IPS DF 19.7 (cell line): ENCODE data around the gene RUBCNL.

ENCODE experiments used
- DNase-seq: peaks from one replicate; pipeline ENCODE4 v3.0.0-alpha.2; 2013; ENCODE audit warnings: low read depth, low spot score

The RUBCNL gene

DNA sequence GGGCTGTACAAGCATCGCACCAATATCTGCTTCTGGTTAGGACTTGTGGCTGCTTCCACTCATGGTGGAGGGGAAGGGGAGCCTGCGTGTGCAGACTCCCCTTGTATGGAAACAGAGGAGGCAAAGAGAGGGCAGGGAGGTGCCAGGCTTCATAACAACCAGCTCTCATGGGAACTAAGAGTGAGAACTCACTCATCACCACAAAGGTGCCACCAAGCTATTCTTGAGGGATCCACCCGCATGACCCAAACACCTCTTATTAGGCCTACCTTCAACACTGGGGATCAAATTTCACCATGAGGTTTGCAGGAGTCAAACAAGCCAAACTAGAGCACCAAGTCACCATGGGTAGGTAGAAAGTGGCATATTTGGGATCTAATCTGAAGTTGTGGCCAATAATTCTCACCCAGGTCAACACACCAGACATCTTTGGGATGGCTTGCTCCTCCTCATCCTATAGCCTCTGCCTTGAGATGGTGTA, 46.4 kb downstream of the RUBCNL start:
- no peak for DNase-seq

DNA sequence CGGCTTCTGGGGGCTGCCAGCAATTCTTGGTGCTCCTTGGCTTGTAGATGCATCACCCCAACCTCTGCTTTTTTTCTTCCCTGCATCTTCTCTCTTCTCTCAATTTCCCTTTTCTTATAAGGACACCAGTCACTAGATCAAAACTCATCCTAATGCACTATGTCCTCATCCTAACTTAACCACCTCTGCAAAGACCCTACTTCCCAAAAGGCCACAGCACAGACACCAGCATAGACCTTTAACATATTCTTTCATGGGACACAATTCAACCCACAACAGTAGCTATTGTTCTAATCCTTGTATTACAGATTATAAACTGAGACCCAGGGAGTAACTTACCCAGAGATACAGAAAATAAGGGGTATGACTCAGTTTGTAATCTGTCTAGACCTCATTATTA, 47.0 kb downstream of the RUBCNL start:
- no peak for DNase-seq

DNA sequence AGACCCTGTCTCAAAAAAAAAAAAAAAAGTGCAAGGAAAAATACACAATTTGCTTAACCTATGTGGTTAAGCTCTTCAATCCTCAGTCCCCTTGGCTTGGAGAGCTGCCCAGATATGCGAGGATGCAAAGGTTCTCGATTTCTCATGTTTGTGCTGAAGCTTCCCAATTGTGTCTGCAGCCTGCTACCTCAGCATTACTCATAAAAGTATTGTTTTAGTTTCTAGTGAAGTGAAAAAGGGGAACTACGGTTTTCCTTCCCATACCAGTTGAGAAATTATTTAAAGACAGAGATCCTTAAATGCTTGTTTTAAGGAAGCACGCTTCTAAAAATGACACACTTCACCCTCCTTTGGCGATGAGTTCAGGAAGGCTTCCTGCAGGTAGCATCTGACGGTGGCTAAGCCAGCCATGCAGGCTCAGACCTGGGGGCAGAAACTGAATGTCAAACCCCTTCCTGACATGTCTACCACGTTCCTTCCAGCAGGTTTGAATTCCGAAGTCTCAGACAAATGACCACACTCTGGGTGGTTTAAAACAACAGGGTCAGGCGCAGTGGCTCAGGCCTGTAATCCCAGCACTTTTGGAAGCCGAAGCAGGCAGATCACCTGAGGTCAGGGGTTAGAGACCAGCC, 47.9 kb downstream of the RUBCNL start:
- DNase-seq: no peak

DNA sequence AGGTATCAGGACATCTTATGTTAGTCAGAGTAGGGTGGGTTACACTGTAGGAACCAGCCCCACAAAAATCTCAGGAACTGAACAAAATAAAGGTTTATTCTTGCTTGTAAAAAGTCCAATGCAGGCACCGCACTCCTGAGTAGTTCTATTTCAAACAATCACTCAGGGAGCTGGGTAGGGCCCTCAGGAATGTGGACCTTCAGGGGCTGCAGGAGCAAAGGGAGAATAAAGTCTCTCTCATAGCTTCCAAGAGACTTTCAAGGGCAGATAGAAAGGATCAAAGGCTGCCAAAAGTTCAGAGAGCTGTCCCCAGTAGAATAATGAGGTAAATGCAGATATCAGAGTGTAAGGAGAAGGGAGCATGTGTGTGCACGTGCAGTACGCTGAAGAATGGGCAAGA, 49.4 kb downstream of the RUBCNL start:
- DNase-seq: no peak

DNA sequence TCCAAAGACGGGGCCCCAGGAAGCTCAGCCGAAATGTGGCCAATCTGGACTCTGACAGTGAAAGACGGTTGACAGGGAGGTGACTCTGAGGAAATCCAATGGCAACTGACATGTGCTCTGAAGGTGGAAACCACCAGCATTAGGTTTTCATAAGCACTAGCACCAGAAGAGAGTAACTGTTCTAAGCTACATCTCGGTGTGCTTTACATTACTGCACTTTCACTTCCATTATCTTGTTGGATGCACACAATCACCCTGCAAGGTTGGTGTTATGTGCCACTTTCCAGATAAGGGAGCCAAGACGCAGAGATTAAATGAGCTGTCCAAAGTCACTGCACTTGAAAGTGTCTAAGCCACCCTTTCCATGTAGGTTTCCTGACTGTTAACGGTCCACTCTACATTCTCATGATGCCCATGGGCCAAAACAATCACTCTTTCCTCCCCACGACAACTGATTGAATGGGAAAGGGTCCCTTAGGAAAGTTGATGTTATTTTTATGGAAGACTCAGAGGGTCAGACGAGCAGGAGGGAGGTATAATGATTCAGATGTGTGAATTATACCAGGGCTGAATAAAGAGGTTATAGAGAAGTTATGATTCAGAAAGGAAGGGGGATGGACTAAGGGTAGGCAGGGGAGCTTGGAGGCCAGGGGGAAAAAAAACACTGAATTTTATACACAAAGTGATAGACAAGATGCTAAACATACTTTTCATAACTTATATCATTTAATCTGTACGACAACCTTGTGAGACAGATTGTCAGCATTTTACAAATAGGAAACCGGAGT, 52.8 kb downstream of the RUBCNL start:
- DNase-seq: no peak

DNA sequence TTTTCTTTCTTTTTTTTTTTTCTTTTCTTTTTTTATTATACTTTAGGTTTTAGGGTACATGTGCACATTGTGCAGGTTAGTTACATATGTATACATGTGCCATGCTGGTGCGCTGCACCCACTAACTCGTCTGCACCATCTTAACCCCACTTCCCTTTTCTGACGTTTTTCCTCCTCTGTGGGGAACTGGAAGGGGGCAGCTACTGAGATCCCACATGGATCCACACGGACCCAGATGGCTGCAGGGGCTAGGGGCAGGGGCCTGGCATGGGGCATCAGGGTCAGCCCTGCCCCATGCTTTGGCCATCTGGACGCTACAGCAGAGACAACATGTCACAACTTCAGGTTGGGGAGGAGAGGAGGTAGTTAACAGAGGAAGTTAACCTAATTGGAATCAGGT, 54.3 kb downstream of the RUBCNL start:
- DNase-seq: no peak

DNA sequence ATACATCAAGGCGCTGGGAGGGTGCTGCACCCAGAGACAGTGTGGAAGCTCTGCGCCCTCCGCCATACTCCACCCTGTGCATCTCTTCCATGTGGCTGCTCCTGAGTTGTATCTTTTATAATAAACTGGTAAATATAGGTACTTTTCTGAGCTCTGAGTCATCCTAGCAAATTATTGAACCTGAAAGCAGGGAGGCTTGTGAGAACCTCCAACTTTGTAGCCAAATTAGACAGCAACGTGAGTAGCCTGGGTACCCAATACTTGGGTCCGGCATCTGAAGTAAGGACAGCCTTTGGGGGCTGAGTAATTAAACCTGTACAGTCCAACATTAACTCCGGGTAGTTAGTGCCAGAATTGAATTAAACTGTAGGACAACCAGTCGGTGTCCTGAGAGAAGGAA, 57.4 kb downstream of the RUBCNL start:
- no peak for DNase-seq

DNA sequence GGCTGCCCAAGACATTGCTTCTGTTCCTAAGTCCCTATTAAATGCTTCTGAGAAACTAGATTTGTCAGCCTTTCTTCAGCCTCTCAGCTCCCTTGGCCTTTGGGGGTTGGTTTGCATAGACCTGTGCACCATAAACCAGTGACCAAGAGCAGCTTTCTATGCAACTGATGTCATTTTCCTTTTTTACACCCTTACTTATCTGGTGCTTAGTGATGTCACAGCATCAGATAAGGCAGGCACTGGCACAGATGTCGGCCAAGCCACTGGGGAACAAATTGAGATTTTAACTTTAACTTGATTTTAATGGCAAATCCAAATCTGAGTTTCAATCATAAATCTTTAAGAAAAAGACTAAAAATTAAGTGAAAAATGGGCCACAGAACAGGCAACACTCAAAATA, 59.8 kb downstream of the RUBCNL start:
- no peak for DNase-seq

DNA sequence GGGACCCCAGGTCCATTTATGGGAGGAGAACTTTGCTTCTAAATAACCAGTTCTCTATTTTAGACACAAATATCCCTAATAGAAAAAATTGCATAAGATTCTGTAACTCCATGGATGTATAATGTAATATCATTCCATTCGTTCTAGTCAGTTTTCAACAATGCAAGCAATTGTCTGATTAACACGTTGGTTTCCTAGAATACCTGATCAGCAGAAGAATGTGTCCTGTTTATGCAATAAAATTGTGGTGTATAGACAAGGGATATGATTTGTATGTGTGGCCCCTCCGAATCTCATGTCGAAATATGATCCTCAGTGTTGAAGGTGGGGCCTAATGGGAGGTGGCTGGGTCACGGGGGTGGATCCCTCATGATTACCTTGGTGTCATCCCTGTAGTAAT, 62.1 kb downstream of the RUBCNL start:
- DNase-seq: no peak

DNA sequence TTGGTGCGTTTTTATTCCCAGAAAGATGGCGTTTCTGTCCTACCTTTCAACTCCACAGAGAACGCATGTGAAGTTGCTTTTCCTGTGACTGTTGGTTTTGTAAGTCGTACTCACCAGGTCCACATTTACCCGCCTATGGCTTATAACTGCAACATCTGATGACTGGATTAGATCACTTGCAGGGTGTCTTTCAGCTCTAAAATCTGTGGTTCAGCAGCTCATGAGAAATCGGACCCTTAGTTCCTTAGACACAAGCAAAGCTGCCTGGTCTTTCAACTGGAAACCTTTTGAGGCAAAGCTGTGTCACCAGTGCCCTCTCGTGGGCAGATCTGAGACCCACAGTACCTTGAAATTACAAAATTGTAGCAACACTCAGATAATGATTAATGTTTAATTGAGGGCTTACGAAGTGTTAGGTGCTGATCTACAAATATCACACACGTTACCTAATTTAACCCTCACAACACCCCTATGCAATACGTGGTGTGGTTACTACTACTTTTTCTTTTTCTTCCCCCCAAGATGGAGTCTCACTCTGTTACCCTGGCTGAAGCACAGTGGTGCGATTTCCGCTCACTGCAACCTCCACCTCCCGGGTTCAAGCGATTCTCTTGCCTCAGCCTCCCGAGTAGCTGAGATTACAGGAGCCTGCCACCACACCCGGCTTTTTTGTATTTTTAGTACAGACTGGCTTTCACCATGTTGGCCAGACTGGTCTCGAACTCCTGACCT, 65.4 kb downstream of the RUBCNL start:
- no peak for DNase-seq

DNA sequence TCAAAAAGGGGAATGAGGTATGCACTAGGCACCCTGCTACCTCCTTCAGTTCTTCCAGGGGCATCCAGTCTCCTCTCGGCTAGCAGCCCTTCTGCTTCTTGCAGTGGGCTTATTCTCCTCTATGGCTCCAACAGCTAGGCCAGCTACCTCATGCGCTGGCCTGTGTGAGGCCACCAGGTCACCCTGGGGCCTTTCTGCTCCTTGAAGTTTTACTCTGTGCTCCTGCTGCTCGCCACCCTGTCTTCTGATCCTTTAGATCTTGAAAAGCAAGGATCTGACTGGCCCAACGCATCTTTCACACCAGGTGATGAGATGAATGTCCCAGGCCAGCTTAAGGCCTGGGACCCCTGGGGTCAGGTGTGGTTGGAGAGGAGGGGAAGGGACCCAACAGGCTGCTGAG, 66.2 kb downstream of the RUBCNL start:
- no peak for DNase-seq

DNA sequence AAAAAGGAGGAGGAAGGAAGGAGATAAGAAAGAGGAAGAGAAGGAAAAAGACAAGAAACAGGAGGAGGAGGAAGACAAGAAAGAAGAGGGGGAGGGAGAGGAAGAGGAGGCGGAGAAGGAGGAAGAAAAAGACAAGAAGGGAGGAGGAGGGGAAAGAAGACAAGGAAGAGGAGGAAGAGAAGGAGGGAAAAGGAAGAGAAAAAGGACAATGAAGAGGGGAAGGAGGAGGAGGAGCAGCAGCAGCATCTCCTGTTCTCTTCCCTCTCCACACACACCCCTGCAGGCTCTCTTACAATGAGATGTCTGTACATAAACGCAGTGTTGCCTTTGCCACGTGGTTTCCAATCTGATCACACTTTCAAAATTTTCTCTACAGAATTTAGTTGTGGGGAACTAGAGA, 66.6 kb downstream of the RUBCNL start:
- DNase-seq: no peak

DNA sequence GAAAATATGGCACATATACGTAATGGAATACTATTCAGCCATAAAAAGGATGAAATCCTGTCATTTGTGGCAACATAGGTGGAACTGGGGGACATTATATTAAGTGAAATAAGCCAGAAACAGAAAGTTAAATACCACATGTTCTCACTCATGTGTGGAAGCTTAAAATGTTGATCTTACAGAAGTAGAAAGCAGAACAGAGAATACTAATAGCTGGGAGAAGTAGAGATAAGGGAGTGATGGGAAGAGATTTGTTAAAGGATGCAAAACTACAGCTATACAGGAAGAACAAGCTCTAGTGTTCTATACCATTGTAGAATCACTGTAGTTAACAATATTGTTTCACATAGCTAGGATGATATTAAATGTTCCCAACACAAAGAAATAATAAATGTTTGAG, 68.1 kb downstream of the RUBCNL start:
- no peak for DNase-seq

DNA sequence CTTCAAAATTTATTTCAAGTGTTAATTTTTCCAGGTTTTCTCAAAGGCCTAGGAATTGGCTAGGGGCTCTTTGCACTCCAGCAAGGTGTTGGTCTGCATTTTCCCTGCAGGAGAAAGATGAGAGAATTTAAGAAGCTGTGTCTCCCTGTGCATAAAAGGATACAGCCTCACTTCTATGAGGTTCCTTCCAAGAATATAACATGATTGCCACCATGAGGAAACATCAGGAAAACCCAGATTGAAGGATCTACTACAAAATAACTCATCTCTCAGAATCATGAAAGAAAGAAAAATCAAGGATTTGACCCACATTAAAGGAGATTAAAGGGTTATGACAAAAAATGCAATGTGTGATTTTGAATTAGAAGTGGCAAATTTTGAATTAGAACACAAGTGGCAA, 69.9 kb downstream of the RUBCNL start:
- no peak for DNase-seq

DNA sequence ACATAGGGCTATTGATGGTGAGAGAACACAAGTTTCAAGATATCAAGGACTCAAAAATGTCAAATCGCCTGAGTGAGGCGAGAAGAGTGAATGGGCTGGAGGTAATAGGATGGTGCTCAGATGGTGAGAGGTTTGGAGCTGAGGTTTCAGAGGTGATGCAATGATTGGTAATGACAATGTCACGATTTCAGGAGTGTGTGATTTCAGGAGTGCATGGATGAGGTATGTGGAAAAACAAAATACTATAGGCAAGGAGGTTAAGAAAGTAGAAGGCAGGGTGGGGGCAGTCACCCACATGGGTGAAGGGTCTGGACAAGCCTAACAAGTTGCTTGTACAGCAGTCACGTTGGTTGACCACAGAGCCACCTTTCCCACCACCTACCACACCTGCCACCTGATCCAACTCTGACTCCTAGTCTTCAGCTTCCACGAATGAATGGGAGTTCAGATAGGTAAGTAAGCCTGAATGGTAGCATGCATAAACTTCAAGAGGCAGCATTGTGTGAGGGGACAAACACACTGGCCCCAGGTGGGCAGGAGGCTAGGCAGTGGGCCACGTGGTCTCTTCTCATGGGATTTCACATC, 71.5 kb downstream of the RUBCNL start:
- no peak for DNase-seq

DNA sequence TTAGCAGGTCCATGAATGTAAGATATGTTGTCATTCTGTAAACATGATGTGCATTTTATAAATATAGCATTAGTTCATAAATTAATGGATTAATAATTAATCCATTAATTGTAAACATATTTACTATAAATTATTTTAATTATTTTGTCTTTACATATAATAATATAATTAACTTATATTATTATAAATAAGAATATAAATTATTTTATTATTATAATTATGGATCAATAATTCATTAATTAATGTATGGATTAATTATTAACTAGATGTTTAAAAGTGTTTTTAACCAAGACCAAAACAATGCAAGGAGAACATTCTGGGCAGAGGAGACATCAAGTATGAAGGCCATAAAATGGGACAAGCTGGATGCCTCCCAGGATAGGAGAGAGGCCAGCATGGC, 72.0 kb downstream of the RUBCNL start:
- DNase-seq: no peak

DNA sequence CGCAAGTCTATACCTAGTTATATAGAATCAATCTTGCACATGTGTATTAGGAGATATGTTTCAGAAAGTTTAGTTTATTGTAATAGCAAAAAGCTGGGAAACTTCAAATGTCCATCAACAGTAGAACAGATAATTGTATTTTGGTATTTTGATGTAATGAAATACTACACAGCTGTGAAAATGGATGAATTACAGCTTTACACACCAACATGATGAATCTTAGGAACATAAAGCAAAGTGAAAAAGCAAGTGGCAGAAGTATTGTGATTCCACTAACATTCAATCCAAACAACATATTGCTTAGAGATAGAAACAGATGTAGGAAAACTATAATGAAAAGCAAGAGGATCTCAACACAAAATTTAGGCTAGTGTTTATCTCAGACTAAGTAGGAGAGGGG, 72.5 kb downstream of the RUBCNL start:
- DNase-seq: no peak

DNA sequence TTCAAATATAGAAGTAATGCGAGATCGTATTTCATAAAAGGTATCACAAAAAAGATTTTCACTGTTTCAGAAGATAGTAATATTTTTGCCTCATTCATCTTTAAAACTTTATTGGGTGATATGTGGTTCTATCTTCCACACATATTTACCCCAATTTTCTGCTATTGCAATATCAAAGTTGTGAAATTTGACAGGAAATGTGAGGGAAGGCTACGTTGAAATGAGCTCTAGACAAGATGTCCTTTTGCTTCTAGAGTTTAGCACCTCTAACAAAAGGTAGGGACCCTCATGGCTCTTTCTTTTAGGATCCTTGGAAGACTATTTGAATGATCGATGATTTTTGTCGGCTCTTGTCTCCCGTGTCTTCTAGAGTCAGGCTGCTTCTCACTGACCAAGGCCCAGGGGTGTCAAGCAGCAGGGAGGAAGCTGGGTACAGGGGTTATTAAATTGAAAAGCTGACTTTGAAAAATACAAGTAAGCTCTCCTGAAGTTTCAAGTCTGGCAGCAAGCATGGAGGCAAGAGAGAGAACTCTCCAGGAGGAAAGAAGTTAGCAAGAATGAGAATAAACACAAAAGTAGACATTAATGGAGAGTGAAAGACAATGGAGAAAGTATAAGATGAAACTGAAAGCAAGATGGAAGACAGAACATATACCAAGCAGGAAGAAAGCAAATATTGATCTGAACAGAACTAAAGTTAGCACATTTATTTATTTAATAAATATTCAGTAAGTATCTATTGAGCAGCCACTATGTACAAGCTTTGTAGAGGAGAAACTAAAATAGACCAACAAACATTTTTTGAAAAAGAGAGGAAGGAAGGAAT, 73.4 kb downstream of the RUBCNL start:
- no peak for DNase-seq

DNA sequence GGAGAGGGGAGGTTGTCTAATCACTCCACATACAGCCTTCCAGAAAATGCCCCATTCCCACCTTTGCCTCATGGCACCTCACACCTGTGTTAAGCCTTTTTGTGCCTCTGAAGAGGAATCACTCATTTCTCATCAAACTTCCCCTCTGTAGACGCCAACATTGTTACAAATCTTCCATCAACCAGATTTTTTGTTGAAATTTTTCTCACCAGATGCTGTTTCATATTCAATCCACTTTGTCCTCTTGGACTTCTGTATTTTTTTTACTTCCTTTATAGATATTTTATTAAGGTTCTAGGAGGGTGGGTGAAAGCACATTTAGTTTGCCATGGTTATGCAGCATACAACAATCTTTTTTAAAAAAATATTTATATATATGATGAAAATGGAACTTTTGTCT, 74.0 kb downstream of the RUBCNL start:
- no peak for DNase-seq

DNA sequence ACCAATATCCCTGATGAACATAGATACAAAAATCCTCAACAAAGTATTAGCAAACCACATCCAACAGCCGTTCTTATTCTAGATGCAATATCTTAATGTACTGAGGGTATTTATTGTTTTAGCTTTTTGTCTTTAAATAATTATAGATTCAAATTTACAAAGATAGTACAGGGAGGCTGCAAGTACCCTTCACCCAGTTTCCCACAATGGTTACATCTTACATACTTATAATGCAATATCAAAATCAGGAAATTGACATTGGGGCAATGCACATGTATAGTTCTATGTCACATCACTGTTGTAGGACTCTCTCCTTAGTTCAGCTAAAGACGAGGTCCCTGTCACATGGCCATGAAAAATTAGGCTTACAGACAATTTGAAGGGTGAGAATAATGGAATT, 75.8 kb downstream of the RUBCNL start:
- no peak for DNase-seq

DNA sequence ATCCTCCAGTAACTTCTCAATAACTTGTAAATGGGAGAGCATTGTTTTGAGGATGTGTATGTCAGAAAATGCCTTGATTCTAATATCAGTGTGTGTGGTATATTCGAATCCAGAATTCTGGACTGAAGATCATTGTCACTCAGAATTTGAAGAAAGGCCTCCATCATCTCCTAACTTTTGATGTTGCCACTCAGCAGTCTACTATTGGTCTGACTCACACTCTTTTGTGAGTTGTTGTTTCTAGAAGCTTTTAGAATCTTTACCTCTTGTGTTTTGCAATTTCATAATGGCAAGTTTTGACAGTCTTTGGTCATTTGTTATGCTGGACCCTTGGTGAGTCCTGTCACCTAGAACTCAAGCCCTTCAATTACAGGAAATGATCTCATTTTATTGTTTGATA, 77.0 kb downstream of the RUBCNL start:
- no peak for DNase-seq

DNA sequence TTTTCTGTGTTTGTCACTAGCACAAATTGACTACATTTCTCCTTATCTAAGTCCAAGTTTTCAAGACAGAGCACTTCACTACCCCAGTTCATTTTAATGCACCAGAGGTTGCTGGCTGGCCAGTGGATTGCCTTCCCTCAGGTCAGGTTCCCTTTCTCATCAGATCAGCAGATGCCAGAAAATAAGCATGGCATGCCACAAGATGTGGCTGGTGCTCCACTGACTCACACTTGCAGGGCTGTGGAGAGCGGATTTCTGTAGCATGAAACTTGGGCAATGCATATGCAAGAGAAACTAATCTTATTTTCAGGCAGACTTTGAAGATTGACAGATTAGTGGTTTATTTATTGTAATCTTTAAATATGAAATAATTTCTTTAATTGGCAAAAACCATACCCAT, 79.5 kb downstream of the RUBCNL start:
- no peak for DNase-seq
